B cell (primary cell): ENCODE results near the gene VASH1.

Experiments used
- CTCF ChIP-seq: fragments of 200-600 bp; IDR thresholded peaks from one replicate; pipeline ENCODE4 v1.8.0; 2022; ENCODE audit warnings: antibody characterized with exemption, mild to moderate bottlenecking
- EZH2 ChIP-seq: IDR thresholded peaks from 2 replicates; pipeline ENCODE4 v1.6.1; 2012; ENCODE audit warnings: borderline replicate concordance, low read depth, mild to moderate bottlenecking, moderate library complexity, low read length; ENCODE audit not compliant: insufficient read depth, poor library complexity, severe bottlenecking

GRCh38 chr14:76779221-76780057, 18.2 kb downstream of the VASH1 start:
- TF ChIP-seq CTCF (no peak), EZH2 (no peak)
